Measurements from ENCODE around the gene VAT1.

- TF ChIP-seq CTCF (IDR thresholded peaks at IDR 0.05) (no peak), TAF1 (IDR thresholded peaks at IDR 0.05; ENCODE audit: borderline replicate concordance, low read depth, low read length) (no peak)
Observed at GRCh38 chr17:43020030-43020621, 2.1 kb downstream of the VAT1 start.

All from SK-N-SH (cell line).